ENCODE results near the gene COG1. TPM values are rescaled to one million over a fixed set of nuclear protein-coding genes. Genes with fewer than 3 reads are reported as not detected.
"Not testable (repeated sequence)": the region's sequence is repeated elsewhere in the genome, so short reads cannot be mapped to it uniquely, and the experiment has no call there.

COG1 gene
- total RNA-seq: 10 to 100 TPM; 27.1 to 27.8 TPM
- 34.3 TPM for polyA plus RNA-seq (2013, experiment 1 of 2)
- polyA plus RNA-seq (2013, experiment 2 of 2): 31.3 TPM
- long read RNA-seq, experiment 1, partial matches to known transcripts: 5 of 7 reads
- long read RNA-seq, experiment 1, other reads (novel, unspliced or antisense): 1 of 7 reads
- long read RNA-seq, experiment 2, full-length matches to known transcripts: 38 of 67 reads
- long read RNA-seq, experiment 2, partial matches to known transcripts: 7 of 67 reads
- long read RNA-seq, experiment 2, other reads (novel, unspliced or antisense): 22 of 67 reads
- long read RNA-seq, experiment 3, full-length matches to known transcripts: 151 of 191 reads
- long read RNA-seq, experiment 3, partial matches to known transcripts: 10 of 191 reads
- long read RNA-seq, experiment 3, other reads (novel, unspliced or antisense): 30 of 191 reads
- long read RNA-seq, experiment 4: 0 reads

GRCh38 chr17:73192894-73193701, at the start of gene COG1:
COG1 (plus strand) TSS chr17:73193055; CDS start chr17:73193070, 15 bp downstream.
- Mint-ChIP-seq H3K36me3 (ENCODE audit: low read depth) (peaks cover 20% of the 10 kb centered on the region), H3K4me1 (peaks cover 9% of the 10 kb centered on the region), H3K4me3 (peak within 1 kb of the TSS; percentile 84), H3K27ac (peak within 1 kb of the TSS; percentile 98), H3K27me3 (ENCODE audit: insufficient read depth) (no peaks in the 10 kb centered on the region), H3K9me3 (no peaks in the 10 kb centered on the region)
- 1 to 2% methylated on average over 23 to 77 of the region's 84 CpGs for WGBS, 2 experiments (ENCODE audit: insufficient coverage in 1 of 2, insufficient read length in 1 of 2)
- Histone ChIP-seq H3K9ac (ENCODE audit: extremely low read depth, low read length, poor library complexity, severe bottlenecking) (peak within 1 kb of the TSS; percentile 77), H3K27ac (ENCODE audit: low read depth, low read length) (peak within 1 kb of the TSS; percentile 79), H3K27me3 (ENCODE audit: control insufficient read depth, insufficient read depth, low read length, poor library complexity, severe bottlenecking) (no peaks in the 10 kb centered on the region), H3K4me1 (ENCODE audit: control insufficient read depth, insufficient read depth, low read length) (peaks cover 5% of the 10 kb centered on the region), H3K4me3 (ENCODE audit: low read length) (peak within 1 kb of the TSS; percentile 94), H3K36me3 (ENCODE audit: control insufficient read depth, insufficient read depth, low read length) (peaks cover 19% of the 10 kb centered on the region), H3K9me3 (ENCODE audit: control insufficient read depth, low read length) (no peaks in the 10 kb centered on the region)
- TF ChIP-seq CTCF (conservative IDR thresholded peaks at IDR 0.05): peak; percentile 16
- DNase-seq: peak; percentile 97

- H3K9me3 ChIP-seq (ENCODE audit: control insufficient read depth, low read length): peaks cover 16% of the 10 kb centered on the region
- not testable (repeated sequence) for H3K9ac ChIP-seq (ENCODE audit: extremely low read depth, low read length, poor library complexity, severe bottlenecking); H3K4me3 ChIP-seq (ENCODE audit: low read length); H3K27ac Mint-ChIP-seq; H3K4me3 Mint-ChIP-seq; DNase-seq; H3K36me3 Mint-ChIP-seq (ENCODE audit: low read depth); H3K36me3 ChIP-seq (ENCODE audit: control insufficient read depth, insufficient read depth, low read length); H3K27ac ChIP-seq (ENCODE audit: low read depth, low read length); H3K4me1 ChIP-seq (ENCODE audit: control insufficient read depth, insufficient read depth, low read length); H3K4me1 Mint-ChIP-seq
- Mint-ChIP-seq H3K9me3 (peaks cover 25% of the 10 kb centered on the region), H3K27me3 (ENCODE audit: insufficient read depth) (peaks cover 90% of the 10 kb centered on the region)
- H3K27me3 ChIP-seq (ENCODE audit: control insufficient read depth, insufficient read depth, low read length, poor library complexity, severe bottlenecking): peaks cover 34% of the 10 kb centered on the region
- 70 to 90% methylated on average over 3 of the region's 3 CpGs for WGBS, 2 experiments (ENCODE audit: insufficient coverage in 1 of 2, insufficient read length in 1 of 2)
Observed at GRCh38 chr17:73144209-73144608, 48.6 kb upstream of the COG1 start.

GRCh38 chr17:73145641-73146040, 47.2 kb upstream of the COG1 start:
- DNase-seq: no peak
- 88 to 100% methylated on average over 1 to 2 of the region's 2 CpGs for WGBS, 2 experiments (ENCODE audit: insufficient coverage in 1 of 2, insufficient read length in 1 of 2)
- peaks cover 25% of the 10 kb centered on the region for H3K9me3 Mint-ChIP-seq

GRCh38 chr17:73147791-73148190, 45.1 kb upstream of the COG1 start:
- Mint-ChIP-seq H3K27me3 (ENCODE audit: insufficient read depth) (peaks cover 77% of the 10 kb centered on the region), H3K9me3 (peaks cover 25% of the 10 kb centered on the region), H3K4me1 (peaks cover 12% of the 10 kb centered on the region)
- no CpG with 5 or more reads among the region's 11 CpGs for WGBS, 2 experiments (ENCODE audit: insufficient coverage in 1 of 2, insufficient read length in 1 of 2)
- H3K4me1 ChIP-seq (ENCODE audit: control insufficient read depth, insufficient read depth, low read length); H3K4me3 Mint-ChIP-seq; H3K36me3 ChIP-seq (ENCODE audit: control insufficient read depth, insufficient read depth, low read length); H3K4me3 ChIP-seq (ENCODE audit: low read length); DNase-seq; H3K9ac ChIP-seq (ENCODE audit: extremely low read depth, low read length, poor library complexity, severe bottlenecking); H3K27ac ChIP-seq (ENCODE audit: low read depth, low read length); H3K36me3 Mint-ChIP-seq (ENCODE audit: low read depth); H3K27ac Mint-ChIP-seq: not testable (repeated sequence)
- H3K9me3 ChIP-seq (ENCODE audit: control insufficient read depth, low read length): peaks cover 16% of the 10 kb centered on the region
- H3K27me3 ChIP-seq (ENCODE audit: control insufficient read depth, insufficient read depth, low read length, poor library complexity, severe bottlenecking): peaks cover 14% of the 10 kb centered on the region

More at GRCh38 chr17:73145641-73146040, 47.2 kb upstream of the COG1 start:
- H3K27ac ChIP-seq (ENCODE audit: low read depth, low read length): no peak overlapping the region
- Mint-ChIP-seq H3K36me3 (ENCODE audit: low read depth) (peaks cover 3% of the 10 kb centered on the region), H3K27ac (no peak overlapping the region), H3K27me3 (ENCODE audit: insufficient read depth) (peaks cover 83% of the 10 kb centered on the region), H3K4me1 (peaks cover 5% of the 10 kb centered on the region), H3K4me3 (no peak overlapping the region)
- H3K4me1 ChIP-seq (ENCODE audit: control insufficient read depth, insufficient read depth, low read length): peaks cover 2% of the 10 kb centered on the region
- peaks cover 22% of the 10 kb centered on the region for H3K27me3 ChIP-seq (ENCODE audit: control insufficient read depth, insufficient read depth, low read length, poor library complexity, severe bottlenecking)
- H3K4me3 ChIP-seq (ENCODE audit: low read length): no peak overlapping the region
- no peak for TF ChIP-seq CTCF (conservative IDR thresholded peaks at IDR 0.05)
- H3K9me3 ChIP-seq (ENCODE audit: control insufficient read depth, low read length): peaks cover 16% of the 10 kb centered on the region
- H3K9ac ChIP-seq (ENCODE audit: extremely low read depth, low read length, poor library complexity, severe bottlenecking): no peak overlapping the region
- no peaks in the 10 kb centered on the region for H3K36me3 ChIP-seq (ENCODE audit: control insufficient read depth, insufficient read depth, low read length)
